ENCODE data around the gene WSCD1.

The WSCD1 gene

GRCh38 chr17:6069539-6070429, at the start of gene WSCD1:
WSCD1 (plus strand) TSS chr17:6070379; CDS start chr17:6080659, 10,280 bp downstream.
- DNase-seq (ENCODE audit: extremely low read depth in 1 of 2, low read depth in 1 of 2), result no peak

GRCh38 chr17:6021011-6021400, 49.2 kb upstream of the WSCD1 start:
- no peak for DNase-seq (ENCODE audit: extremely low read depth in 1 of 2, low read depth in 1 of 2)

GRCh38 chr17:6021627-6022026, 48.6 kb upstream of the WSCD1 start:
- no peak for DNase-seq (ENCODE audit: extremely low read depth in 1 of 2, low read depth in 1 of 2)

GRCh38 chr17:6023036-6023831, 46.9 kb upstream of the WSCD1 start:
- no peak for DNase-seq (ENCODE audit: extremely low read depth in 1 of 2, low read depth in 1 of 2)

GRCh38 chr17:6024576-6024975, 45.6 kb upstream of the WSCD1 start:
- no peak for DNase-seq (ENCODE audit: extremely low read depth in 1 of 2, low read depth in 1 of 2)

- no peak for DNase-seq (ENCODE audit: extremely low read depth in 1 of 2, low read depth in 1 of 2)
Measured at GRCh38 chr17:6027342-6028024, 42.7 kb upstream of the WSCD1 start.

- no peak for DNase-seq (ENCODE audit: extremely low read depth in 1 of 2, low read depth in 1 of 2)
Measured at GRCh38 chr17:6028294-6028693, 41.9 kb upstream of the WSCD1 start.

- DNase-seq (ENCODE audit: extremely low read depth in 1 of 2, low read depth in 1 of 2), result no peak
Measured at GRCh38 chr17:6035801-6036394, 34.3 kb upstream of the WSCD1 start.

GRCh38 chr17:6040504-6040903, 29.7 kb upstream of the WSCD1 start:
- no peak for DNase-seq (ENCODE audit: extremely low read depth in 1 of 2, low read depth in 1 of 2)

- no peak for DNase-seq (ENCODE audit: extremely low read depth in 1 of 2, low read depth in 1 of 2)
Measured at GRCh38 chr17:6041246-6041645, 28.9 kb upstream of the WSCD1 start.

- DNase-seq (ENCODE audit: extremely low read depth in 1 of 2, low read depth in 1 of 2), result no peak
Measured at GRCh38 chr17:6043405-6043804, 26.8 kb upstream of the WSCD1 start.

GRCh38 chr17:6044261-6044660, 25.9 kb upstream of the WSCD1 start:
- no peak for DNase-seq (ENCODE audit: extremely low read depth in 1 of 2, low read depth in 1 of 2)

- DNase-seq (ENCODE audit: extremely low read depth in 1 of 2, low read depth in 1 of 2), result no peak
Measured at GRCh38 chr17:6045621-6046357, 24.4 kb upstream of the WSCD1 start.

GRCh38 chr17:6046431-6046830, 23.7 kb upstream of the WSCD1 start:
- DNase-seq (ENCODE audit: extremely low read depth in 1 of 2, low read depth in 1 of 2), result no peak

GRCh38 chr17:6046931-6047330, 23.2 kb upstream of the WSCD1 start:
- DNase-seq (ENCODE audit: extremely low read depth in 1 of 2, low read depth in 1 of 2), result no peak

- no peak for DNase-seq (ENCODE audit: extremely low read depth in 1 of 2, low read depth in 1 of 2)
Measured at GRCh38 chr17:6047966-6048365, 22.2 kb upstream of the WSCD1 start.

GRCh38 chr17:6048486-6048885, 21.7 kb upstream of the WSCD1 start:
- DNase-seq (ENCODE audit: extremely low read depth in 1 of 2, low read depth in 1 of 2), result no peak

GRCh38 chr17:6052926-6053325, 17.3 kb upstream of the WSCD1 start:
- DNase-seq (ENCODE audit: extremely low read depth in 1 of 2, low read depth in 1 of 2), result no peak

GRCh38 chr17:6054372-6054771, 15.8 kb upstream of the WSCD1 start:
- DNase-seq (ENCODE audit: extremely low read depth in 1 of 2, low read depth in 1 of 2), result no peak

GRCh38 chr17:6056104-6056503, 14.1 kb upstream of the WSCD1 start:
- no peak for DNase-seq (ENCODE audit: extremely low read depth in 1 of 2, low read depth in 1 of 2)
